ENCODE data around the gene GPR62.

The GPR62 gene

GRCh38 chr3:51934139-51934850 lies 20.9 kb upstream of the GPR62 start:
- Histone ChIP-seq H3K36me3 (ENCODE audit: control insufficient read depth in 4 of 4, insufficient read depth in 4 of 4, low read length in 3 of 4) (peaks cover 7 to 69% (median 57%) of the 10 kb centered on the region in 4 experiments), H3K27ac (ENCODE audit: insufficient read depth in 1 of 2, low read depth in 1 of 2, low read length in 2 of 2, poor library complexity in 1 of 2, severe bottlenecking in 2 of 2) (no peak overlapping the region), H3K27me3 (replicated peaks in 2 of 5; ENCODE audit: control insufficient read depth in 4 of 5, insufficient read depth in 5 of 5, low read length in 4 of 5) (no peaks in the 10 kb centered on the region), H3K4me1 (ENCODE audit: control extremely low read depth in 1 of 4, control insufficient read depth in 4 of 4, insufficient read depth in 4 of 4, low read length in 3 of 4) (no peaks in the 10 kb centered on the region), H3K4me3 (ENCODE audit: control insufficient read depth in 1 of 7, extremely low read depth in 1 of 7, insufficient read depth in 4 of 7, low read depth in 2 of 7, low read length in 6 of 7) (no peak overlapping the region), H3K9me3 (ENCODE audit: control extremely low read depth in 1 of 5, control insufficient read depth in 4 of 5, insufficient read depth in 2 of 5, low read depth in 1 of 5, low read length in 4 of 5) (no peaks in the 10 kb centered on the region)
- 100% methylated on average over 9 of the region's 11 CpGs for whole genome bisulfite sequencing (ENCODE audit: insufficient coverage)
- no peak for DNase-seq
- CTCF ChIA-PET, result no interaction called here
- POLR2A ChIA-PET, result no interaction called here

GRCh38 chr3:51934991-51935885 lies 19.9 kb upstream of the GPR62 start:
- no peak overlapping the region for H3K4me3 ChIP-seq (ENCODE audit: control insufficient read depth in 1 of 7, extremely low read depth in 1 of 7, insufficient read depth in 4 of 7, low read depth in 2 of 7, low read length in 6 of 7)
- ChIA-PET CTCF (no interaction called here), POLR2A (no interaction called here)
- no peak for DNase-seq
- peaks cover 7 to 71% (median 57%) of the 10 kb centered on the region in 4 experiments for H3K36me3 ChIP-seq (ENCODE audit: control insufficient read depth in 4 of 4, insufficient read depth in 4 of 4, low read length in 3 of 4)
- H3K4me1 ChIP-seq (ENCODE audit: control extremely low read depth in 1 of 4, control insufficient read depth in 4 of 4, insufficient read depth in 4 of 4, low read length in 3 of 4), result peaks cover 0 to 3% (median under 1%) of the 10 kb centered on the region in 4 experiments
- H3K9me3 ChIP-seq (ENCODE audit: control extremely low read depth in 1 of 5, control insufficient read depth in 4 of 5, insufficient read depth in 2 of 5, low read depth in 1 of 5, low read length in 4 of 5), result no peaks in the 10 kb centered on the region
- no peak overlapping the region for H3K27ac ChIP-seq (ENCODE audit: insufficient read depth in 1 of 2, low read depth in 1 of 2, low read length in 2 of 2, poor library complexity in 1 of 2, severe bottlenecking in 2 of 2)
- WGBS (ENCODE audit: insufficient coverage), result 94% methylated on average over 17 of the region's 28 CpGs
- no peaks in the 10 kb centered on the region for H3K27me3 ChIP-seq (replicated peaks in 2 of 5; ENCODE audit: control insufficient read depth in 4 of 5, insufficient read depth in 5 of 5, low read length in 4 of 5)

- H3K4me3 ChIP-seq (ENCODE audit: control insufficient read depth in 1 of 7, extremely low read depth in 1 of 7, insufficient read depth in 4 of 7, low read depth in 2 of 7, low read length in 6 of 7), result no peak overlapping the region
- no peaks in the 10 kb centered on the region for H3K9me3 ChIP-seq (ENCODE audit: control extremely low read depth in 1 of 5, control insufficient read depth in 4 of 5, insufficient read depth in 2 of 5, low read depth in 1 of 5, low read length in 4 of 5)
- ChIA-PET CTCF (interaction anchor here (1.0 kb wide), 1 partner anchor 9 kb away, joined by 3 read pairs; no protein-coding TSS in a partner anchor), POLR2A (interaction anchor here (0.5 kb wide), 1 partner anchor 19 kb away, joined by 4 read pairs; no protein-coding TSS in a partner anchor)
- 99% methylated on average over 20 of the region's 25 CpGs for WGBS (ENCODE audit: insufficient coverage)
- H3K4me1 ChIP-seq (ENCODE audit: control extremely low read depth in 1 of 4, control insufficient read depth in 4 of 4, insufficient read depth in 4 of 4, low read length in 3 of 4), result peaks cover 0 to 12% (median 7%) of the 10 kb centered on the region in 4 experiments
- no peaks in the 10 kb centered on the region for H3K27me3 ChIP-seq (replicated peaks in 2 of 5; ENCODE audit: control insufficient read depth in 4 of 5, insufficient read depth in 5 of 5, low read length in 4 of 5)
- peaks cover 7 to 71% (median 59%) of the 10 kb centered on the region in 4 experiments for H3K36me3 ChIP-seq (ENCODE audit: control insufficient read depth in 4 of 4, insufficient read depth in 4 of 4, low read length in 3 of 4)
- DNase-seq, result no peak
- H3K27ac ChIP-seq (ENCODE audit: insufficient read depth in 1 of 2, low read depth in 1 of 2, low read length in 2 of 2, poor library complexity in 1 of 2, severe bottlenecking in 2 of 2), result no peak overlapping the region
Measured at GRCh38 chr3:51935886-51936755, 19.1 kb upstream of the GPR62 start.

GRCh38 chr3:51937014-51937413 lies 18.2 kb upstream of the GPR62 start:
- peaks cover 7 to 69% (median 55%) of the 10 kb centered on the region in 4 experiments for H3K36me3 ChIP-seq (ENCODE audit: control insufficient read depth in 4 of 4, insufficient read depth in 4 of 4, low read length in 3 of 4)
- no peaks in the 10 kb centered on the region for H3K9me3 ChIP-seq (ENCODE audit: control extremely low read depth in 1 of 5, control insufficient read depth in 4 of 5, insufficient read depth in 2 of 5, low read depth in 1 of 5, low read length in 4 of 5)
- H3K4me1 ChIP-seq (ENCODE audit: control extremely low read depth in 1 of 4, control insufficient read depth in 4 of 4, insufficient read depth in 4 of 4, low read length in 3 of 4), result peaks cover 0 to 15% (median 12%) of the 10 kb centered on the region in 4 experiments
- CTCF ChIA-PET, result interaction anchor here (1.0 kb wide), 1 partner anchor 9 kb away, joined by 3 read pairs; no protein-coding TSS in a partner anchor
- no peak overlapping the region for H3K27ac ChIP-seq (ENCODE audit: insufficient read depth in 1 of 2, low read depth in 1 of 2, low read length in 2 of 2, poor library complexity in 1 of 2, severe bottlenecking in 2 of 2)
- 92% methylated on average over 9 of the region's 9 CpGs for WGBS (ENCODE audit: insufficient coverage)
- POLR2A ChIA-PET, result interaction anchor here (0.5 kb wide), 1 partner anchor 20 kb away, joined by 4 read pairs; no protein-coding TSS in a partner anchor
- no peaks in the 10 kb centered on the region for H3K27me3 ChIP-seq (replicated peaks in 2 of 5; ENCODE audit: control insufficient read depth in 4 of 5, insufficient read depth in 5 of 5, low read length in 4 of 5)
- no peak for DNase-seq
- H3K4me3 ChIP-seq (ENCODE audit: control insufficient read depth in 1 of 7, extremely low read depth in 1 of 7, insufficient read depth in 4 of 7, low read depth in 2 of 7, low read length in 6 of 7), result no peak overlapping the region

- POLR2A ChIA-PET, result no interaction called here
- Histone ChIP-seq H3K27ac (ENCODE audit: insufficient read depth in 1 of 2, low read depth in 1 of 2, low read length in 2 of 2, poor library complexity in 1 of 2, severe bottlenecking in 2 of 2) (no peak overlapping the region), H3K4me3 (ENCODE audit: control insufficient read depth in 1 of 7, extremely low read depth in 1 of 7, insufficient read depth in 4 of 7, low read depth in 2 of 7, low read length in 6 of 7) (no peak overlapping the region), H3K27me3 (replicated peaks in 2 of 5; ENCODE audit: control insufficient read depth in 4 of 5, insufficient read depth in 5 of 5, low read length in 4 of 5) (no peaks in the 10 kb centered on the region), H3K4me1 (ENCODE audit: control extremely low read depth in 1 of 4, control insufficient read depth in 4 of 4, insufficient read depth in 4 of 4, low read length in 3 of 4) (peaks cover 0 to 22% (median 20%) of the 10 kb centered on the region in 4 experiments), H3K36me3 (ENCODE audit: control insufficient read depth in 4 of 4, insufficient read depth in 4 of 4, low read length in 3 of 4) (peaks cover 7 to 64% (median 53%) of the 10 kb centered on the region in 4 experiments), H3K9me3 (ENCODE audit: control extremely low read depth in 1 of 5, control insufficient read depth in 4 of 5, insufficient read depth in 2 of 5, low read depth in 1 of 5, low read length in 4 of 5) (no peaks in the 10 kb centered on the region)
- DNase-seq, result no peak
- 97% methylated on average over 7 of the region's 13 CpGs for WGBS (ENCODE audit: insufficient coverage)
- CTCF ChIA-PET, result interaction anchor here (1.0 kb wide), 1 partner anchor 10 kb away, joined by 3 read pairs; no protein-coding TSS in a partner anchor
Measured at GRCh38 chr3:51937611-51938450, 17.4 kb upstream of the GPR62 start.

- H3K27me3 ChIP-seq (replicated peaks in 2 of 5; ENCODE audit: control insufficient read depth in 4 of 5, insufficient read depth in 5 of 5, low read length in 4 of 5), result no peaks in the 10 kb centered on the region
- whole genome bisulfite sequencing (ENCODE audit: insufficient coverage), result 100% methylated on average over 8 of the region's 9 CpGs
- H3K9me3 ChIP-seq (ENCODE audit: control extremely low read depth in 1 of 5, control insufficient read depth in 4 of 5, insufficient read depth in 2 of 5, low read depth in 1 of 5, low read length in 4 of 5), result no peaks in the 10 kb centered on the region
- peaks cover 0 to 27% (median 23%) of the 10 kb centered on the region in 4 experiments for H3K4me1 ChIP-seq (ENCODE audit: control extremely low read depth in 1 of 4, control insufficient read depth in 4 of 4, insufficient read depth in 4 of 4, low read length in 3 of 4)
- H3K27ac ChIP-seq (ENCODE audit: insufficient read depth in 1 of 2, low read depth in 1 of 2, low read length in 2 of 2, poor library complexity in 1 of 2, severe bottlenecking in 2 of 2), result no peak overlapping the region
- H3K36me3 ChIP-seq (ENCODE audit: control insufficient read depth in 4 of 4, insufficient read depth in 4 of 4, low read length in 3 of 4), result peaks cover 7 to 54% (median 46%) of the 10 kb centered on the region in 4 experiments
- no peak for DNase-seq
- H3K4me3 ChIP-seq (ENCODE audit: control insufficient read depth in 1 of 7, extremely low read depth in 1 of 7, insufficient read depth in 4 of 7, low read depth in 2 of 7, low read length in 6 of 7), result no peak overlapping the region
- CTCF ChIA-PET, result no interaction called here
- POLR2A ChIA-PET, result interaction anchor here (0.6 kb wide), 1 partner anchor 263 kb away, joined by 4 read pairs; no protein-coding TSS in a partner anchor
Measured at GRCh38 chr3:51938780-51939425, 16.3 kb upstream of the GPR62 start.

Data from common myeloid progenitor, CD34-positive (primary cell).